Activated T-cell treated with anti-CD3 and anti-CD28 coated beads for 24 hours (primary cell): ENCODE results near the gene FCAMR.

Experiments used
- DNase-seq: peaks from one replicate; pipeline ENCODE4 v3.0.0-alpha.2; 2020; ENCODE audit warnings: low read depth

Gene FCAMR

DNA sequence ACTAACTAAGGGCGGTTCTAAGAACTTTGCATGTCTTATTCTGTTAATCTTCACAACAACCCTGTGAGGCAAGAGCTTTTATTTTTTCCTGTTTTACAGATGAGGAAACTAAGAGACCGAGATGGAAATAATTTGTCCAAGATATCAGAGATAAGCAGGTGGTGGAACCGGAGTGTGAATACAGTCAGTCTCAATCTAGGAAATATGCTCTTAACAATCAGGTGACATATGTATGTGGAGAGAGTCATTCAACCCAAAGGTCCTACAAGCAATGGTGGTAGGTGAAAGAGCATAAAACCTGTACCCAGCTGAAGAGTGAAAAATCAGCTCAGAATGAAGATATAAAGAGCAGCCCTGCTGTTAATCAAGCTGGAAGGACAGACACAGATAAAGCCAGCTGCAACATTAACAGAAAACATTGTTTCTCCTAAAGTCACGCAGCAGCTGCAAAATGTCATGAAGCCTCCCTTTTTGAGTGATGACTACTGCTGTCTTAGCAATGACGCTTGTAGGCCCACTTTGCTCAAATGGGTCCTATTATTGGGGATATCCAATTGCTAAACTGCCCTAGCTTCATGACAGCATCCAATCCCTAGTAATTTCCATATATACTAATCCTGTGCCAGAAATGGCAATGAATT, 30.5 kb upstream of the FCAMR start:
- DNase-seq: no peak

DNA sequence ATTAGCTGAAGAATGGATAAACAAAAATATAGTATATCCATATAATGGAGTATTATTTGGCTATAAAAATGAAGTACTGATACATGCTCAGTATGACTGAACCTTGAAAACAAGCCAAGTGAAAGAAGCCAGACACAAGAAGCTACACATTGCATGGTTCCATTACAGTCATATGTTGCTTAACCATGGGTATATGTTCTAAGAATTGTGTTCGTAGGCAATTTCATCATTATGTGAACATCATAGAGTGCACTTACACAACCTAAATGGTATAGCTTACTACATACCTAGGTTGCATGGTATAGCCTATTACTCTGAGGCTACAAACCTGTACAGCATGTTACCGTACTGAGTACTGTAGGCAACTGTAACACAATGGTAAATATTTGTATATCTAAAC, 28.6 kb upstream of the FCAMR start:
- no peak for DNase-seq

DNA sequence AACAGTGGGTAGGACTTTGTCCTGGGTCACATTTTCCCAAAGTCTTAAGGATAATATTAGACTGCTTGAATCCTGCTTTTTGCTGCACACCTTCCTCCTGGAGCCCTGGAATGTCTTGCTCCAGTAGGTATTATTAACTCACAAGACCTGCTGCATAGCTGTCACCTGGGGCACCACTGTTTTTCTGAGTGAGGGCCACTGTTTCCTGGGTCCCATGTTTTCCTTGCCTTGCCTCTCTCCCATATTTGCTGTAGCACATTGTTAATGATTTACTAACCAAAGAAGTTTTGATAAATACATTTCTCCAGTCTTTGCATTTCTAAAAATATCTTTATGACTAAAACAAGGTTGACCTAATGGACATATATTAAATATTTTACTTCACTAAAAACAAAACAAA, 22.5 kb upstream of the FCAMR start:
- DNase-seq: no peak

DNA sequence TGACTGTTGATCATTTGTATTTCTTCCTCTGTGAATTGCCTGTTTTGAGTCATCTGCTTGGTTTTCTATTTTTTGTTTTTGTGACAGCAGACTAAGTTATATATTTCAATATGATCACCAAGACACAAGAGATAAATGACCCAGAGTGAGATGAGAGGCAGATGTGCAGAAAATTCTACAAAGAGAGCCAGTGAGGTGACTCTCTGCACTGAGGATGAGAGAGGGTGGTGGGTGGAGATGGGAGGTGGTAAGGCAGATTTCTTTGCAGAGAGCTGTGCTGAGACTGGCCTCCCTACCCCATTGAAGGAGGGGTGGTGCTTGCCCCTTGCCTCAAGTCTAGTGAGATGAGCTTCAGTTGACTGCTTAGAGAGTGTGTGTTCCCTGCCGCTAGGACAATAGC, 17.6 kb upstream of the FCAMR start:
- DNase-seq: no peak

DNA sequence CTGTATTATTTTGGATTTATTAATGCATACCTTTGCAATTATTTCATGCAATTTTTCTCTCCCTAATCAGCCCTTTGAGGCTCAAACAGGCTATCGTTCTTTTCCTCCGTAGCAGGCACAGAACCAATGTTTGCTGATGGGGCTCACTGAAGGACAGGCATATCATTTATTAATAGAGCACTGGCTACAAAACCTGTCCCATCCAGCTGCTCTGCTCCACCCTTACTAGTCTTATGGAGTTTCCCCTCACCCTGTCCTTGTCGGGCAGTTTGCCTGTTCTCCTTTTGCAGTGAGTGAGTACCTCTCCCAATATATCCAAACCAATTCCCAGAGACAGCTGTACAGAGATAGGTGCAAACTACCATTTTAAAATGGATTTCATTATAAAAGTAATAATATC, 16.6 kb upstream of the FCAMR start:
- no peak for DNase-seq

DNA sequence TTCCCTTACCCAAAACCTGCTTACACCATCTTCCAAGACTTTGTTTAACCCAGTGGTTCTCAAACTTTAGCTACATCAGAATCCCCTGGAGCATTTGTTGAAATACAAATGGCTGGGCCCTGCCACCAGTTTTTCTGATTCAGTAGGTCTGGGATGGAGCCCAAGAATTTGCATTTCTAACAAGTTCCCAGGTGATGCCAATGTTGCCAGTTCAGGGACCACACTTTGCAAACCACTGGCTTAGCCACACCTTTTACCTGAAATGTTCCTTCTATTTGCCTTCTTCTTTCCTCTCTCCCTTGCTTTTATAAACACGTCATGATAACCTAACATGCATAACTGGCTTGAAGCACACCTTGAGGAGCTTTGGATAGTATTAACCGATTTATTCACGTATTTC, 16.1 kb upstream of the FCAMR start:
- DNase-seq: no peak

DNA sequence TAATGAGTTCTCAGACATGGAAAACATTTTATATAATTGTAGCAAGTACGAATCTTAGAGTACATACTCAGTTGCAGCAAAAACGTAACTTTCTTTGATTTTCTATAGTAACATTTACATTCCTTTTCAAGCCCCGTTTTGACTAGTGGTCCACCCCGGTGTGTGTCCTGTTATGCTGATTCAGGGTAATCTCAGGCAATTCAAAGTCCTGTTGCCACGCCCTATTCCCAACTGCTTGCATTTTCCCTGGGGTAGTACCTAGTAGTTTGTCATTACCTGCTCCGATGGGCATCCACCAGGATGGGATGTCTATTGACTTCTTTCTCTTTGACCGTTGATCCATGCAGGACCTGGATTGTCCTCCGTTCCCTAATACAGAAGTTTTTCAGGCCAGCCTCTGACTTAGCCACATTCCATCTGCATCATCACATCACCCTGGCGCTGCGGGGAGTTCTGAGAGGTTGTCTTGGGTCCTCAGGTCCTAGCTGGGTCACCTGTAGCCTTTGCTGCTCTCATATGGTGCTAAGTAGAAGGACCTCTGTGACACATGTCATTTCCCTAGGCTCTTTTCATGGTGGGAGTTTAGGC, 15.0 kb upstream of the FCAMR start:
- no peak for DNase-seq

DNA sequence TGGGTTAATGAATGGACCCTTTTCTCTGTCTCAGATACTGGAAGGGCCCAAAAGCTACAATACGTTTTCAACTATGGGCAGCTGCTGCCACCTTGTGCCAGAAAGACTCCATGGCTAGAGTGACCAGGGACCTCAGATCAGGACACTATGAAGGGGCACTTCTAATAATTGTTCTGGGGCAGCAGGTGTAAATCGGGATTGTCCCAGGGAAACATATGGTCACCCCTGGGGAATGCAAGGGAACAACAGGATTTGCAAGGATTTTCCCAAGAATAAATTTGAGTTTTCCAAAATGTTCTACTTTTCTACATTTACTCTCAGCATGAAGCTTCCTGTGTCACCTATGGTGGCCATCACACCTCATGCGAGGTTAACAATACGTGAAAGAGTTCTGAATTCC, 12.0 kb upstream of the FCAMR start:
- peak; percentile 34 for DNase-seq

DNA sequence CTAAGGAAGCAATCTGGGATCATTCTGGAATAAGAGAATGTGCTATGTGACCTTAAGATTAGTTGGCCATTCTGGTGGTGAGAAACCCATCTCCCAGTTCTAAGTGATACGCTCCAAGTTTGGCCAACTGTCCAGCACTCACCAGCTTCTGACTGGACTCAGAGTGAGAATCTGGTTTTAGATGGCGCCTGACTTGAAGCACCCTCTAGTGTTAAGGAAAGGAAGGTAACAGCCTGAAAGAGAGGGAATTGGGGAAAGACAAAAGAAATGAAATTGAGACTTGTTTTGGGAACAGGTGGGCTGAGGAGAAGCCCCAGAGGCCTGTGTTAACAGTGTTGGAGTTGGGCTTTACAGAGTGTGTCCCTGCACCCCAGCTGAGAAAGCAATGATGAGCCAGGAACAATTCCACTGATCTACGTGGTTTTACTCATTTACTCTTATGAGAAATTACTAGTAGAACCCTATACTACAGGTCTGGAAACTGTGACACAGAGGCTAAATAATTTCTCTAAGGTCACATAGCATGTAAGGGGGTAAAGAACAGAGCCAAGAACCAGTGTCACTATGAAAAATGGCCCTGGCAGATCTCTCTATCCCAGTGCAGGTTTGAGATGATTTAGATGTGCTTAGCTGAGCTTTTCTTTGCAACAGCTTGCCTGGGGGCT, 9.3 kb upstream of the FCAMR start:
- DNase-seq: no peak

DNA sequence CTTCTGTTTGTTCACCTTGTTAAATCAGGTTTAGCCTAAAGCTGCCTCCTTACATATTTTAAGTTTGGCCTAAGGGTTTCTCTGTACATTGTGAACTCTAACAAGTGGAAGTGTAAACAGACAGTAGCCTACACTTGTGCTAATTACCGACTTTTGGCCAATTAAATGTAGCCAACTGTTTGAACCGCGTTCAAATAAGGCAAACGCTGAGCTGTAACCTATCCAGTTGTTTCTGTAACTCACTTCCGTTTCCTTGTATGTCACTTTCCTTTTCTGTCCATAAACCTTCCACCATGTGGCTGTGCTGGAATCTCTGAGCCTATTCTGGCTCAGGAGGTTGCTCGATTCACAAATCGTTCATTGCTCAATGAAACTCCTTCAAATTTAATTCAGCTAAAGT, 8.0 kb upstream of the FCAMR start:
- no peak for DNase-seq

DNA sequence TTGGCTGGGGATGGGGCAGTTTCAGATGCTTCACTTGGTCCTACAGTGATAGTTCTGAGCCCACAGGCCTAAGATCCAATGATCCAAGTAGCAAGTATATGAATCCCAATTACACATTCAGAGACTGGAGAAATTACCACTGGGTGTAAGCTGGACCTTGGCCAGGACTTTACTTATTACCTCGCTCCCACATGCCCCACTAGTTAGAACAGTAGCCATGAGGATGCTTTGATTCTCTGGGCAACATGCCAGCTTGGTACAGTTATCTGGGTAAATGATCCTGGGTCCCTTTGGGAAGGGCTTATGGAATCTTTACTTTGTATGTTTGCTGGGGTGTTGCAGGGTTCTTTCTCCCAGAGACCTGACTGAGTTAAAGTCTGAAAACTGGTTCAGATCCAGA, 5.0 kb upstream of the FCAMR start:
- DNase-seq: no peak

DNA sequence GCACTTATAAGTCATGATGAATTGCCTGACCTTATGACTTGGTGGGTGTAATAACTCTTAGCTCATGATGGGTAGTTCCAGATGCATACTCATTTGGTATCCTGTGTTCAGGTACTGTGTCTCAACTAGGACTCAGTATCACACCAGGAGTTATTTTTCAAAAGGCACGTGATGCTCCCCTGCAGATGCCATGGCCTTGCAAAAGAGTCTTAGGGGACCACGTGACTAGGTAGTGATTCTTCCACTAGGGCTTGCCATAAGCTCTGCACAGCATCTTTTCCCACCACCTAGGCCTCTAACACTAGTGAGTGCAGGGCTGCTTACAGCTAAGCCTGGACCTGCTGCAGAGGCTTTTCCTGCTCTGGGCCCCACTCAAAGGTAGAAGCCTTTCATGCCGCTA, 3.9 kb upstream of the FCAMR start:
- no peak for DNase-seq

DNA sequence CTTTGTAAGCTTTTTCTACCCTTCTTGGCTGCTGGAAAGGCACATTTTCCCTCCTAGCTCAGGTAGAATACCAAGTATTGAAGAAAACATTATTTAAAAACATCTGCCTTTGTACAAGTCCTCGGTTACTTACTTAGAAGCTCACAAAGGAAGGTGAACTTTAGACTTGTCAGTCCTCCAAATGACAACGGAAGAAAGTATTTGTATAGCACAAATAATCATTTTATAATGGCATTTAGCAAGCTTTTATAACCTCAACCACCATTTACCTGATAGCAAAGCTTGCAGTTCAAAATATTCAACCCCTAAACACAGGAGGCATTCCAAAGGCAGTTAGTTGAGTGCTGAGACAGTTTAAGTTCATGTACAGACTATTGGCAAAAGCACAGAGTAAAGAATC, 2.5 kb upstream of the FCAMR start:
- DNase-seq: no peak

DNA sequence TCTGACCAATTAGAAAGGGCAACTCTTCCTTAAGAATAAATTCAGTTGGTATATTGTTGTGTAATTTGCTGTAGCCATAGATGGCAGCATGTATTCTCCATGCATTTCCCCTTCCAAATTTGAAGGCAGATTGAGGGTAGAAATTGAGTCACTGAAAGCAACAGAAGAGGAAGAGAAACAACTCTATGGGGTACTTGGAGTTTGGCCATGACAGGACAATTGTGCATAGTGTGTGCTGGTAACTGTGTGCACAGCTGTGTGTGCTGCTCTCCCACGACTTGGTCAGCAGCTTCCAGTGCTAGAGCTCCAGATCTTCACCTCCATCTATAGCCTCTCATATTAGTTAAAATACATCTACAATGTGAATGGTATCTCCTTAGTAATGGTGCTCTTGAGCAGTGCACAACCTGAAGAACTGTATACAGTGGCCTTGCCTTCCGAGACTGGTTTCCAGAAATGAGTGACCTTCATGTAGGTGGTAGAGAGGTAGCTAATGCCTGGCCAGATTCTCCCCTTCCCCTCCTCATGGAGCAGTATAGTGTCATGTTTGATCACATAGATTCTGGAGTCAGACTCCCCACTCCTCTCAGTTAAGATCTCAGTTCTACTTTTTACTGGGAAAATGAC, 882 bp upstream of the FCAMR start:
- no peak for DNase-seq

DNA sequence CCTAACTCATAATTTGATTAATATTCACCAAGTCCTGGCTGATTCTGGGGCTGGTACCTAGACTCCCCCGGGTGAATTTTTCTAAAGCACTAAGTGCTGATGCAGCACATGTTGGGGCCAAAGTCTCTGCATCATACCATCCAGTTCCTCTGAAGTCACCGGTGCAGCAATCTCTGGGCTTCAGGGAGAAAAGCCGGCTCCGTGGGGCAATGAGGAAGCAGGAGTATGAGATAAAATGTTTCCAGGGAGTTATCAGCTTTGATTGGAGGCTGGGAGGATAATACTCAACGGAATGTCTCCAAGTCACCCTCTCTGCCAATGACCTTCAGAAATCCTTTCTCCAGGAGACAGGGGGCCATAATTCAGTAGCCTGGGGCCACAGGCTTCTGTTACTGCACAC, 1.2 kb downstream of the FCAMR start:
- DNase-seq: no peak

DNA sequence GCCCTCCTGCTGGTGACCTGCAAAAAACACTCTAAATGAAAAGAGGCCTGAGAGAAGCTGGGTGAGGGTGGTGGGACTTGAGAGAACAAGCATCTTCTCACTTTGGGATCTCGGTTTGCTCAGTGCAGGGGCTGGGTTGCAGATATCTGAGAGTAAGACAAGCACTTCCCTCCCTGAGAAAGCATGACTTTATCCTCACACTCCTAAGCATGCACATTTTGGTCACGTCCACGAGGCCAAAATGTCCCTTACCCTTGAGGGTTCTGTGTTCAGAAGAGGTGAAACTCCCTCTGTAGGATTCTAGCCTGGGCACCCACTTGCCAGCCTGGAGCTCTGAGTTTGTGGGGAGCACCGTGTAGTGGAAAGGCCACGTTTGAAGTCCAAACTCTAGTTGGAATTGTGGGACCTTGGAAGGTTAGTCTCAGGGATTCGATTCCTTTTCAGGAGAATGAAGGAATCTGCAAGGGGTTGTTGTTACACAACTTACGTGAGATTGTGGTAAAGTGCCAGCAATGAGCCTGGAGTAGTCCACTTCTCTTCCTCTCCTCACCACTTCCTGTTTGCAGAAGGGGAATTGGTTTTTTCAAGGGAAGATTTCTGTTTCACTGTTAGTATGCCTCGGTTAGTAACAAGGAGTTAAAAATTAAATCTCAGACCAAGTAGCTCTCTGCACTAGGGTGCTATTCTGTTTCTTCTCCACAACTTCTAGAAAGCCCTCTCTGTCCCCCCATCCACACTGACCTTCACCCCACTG, 3.0 kb downstream of the FCAMR start:
- DNase-seq: no peak

DNA sequence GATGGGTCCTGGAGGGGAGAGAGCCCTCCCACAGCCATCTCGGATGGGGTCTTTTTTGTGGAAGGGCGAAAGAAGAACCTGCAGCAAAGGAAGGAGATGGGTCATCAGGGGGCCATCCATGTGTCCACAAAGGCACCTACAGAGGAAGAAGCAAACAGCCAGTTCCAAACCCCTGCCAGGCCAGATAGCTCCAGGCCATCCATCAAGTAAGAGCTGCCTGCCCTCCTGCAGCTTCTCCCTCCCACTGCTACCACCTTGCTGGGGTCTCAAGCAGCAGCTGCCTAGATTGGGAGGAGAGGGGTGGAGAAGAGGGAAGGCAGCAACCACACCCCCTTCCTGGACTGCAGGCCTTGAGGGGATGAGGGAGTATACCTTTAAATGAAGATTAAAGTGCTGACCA, 4.5 kb downstream of the FCAMR start:
- no peak for DNase-seq

DNA sequence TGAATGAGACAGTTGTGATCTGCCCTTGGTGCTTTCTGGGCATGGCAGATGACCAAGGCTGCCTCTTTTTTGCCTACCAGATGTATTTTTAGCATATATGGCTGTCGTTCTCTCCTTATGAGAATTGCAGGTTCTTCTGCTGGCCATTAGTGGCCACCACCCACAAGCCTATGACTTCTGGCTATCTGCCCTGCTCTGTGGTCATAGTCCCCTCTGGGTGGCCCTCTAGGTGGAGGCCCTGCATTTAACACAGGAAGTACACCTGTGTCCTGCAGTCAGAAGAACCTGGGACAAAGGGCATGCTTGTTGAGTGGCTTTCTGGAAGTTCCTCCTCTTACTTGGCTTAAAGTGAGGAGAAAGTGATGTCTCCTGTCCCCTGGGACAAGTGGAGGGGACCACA, 6.5 kb downstream of the FCAMR start:
- DNase-seq: no peak

DNA sequence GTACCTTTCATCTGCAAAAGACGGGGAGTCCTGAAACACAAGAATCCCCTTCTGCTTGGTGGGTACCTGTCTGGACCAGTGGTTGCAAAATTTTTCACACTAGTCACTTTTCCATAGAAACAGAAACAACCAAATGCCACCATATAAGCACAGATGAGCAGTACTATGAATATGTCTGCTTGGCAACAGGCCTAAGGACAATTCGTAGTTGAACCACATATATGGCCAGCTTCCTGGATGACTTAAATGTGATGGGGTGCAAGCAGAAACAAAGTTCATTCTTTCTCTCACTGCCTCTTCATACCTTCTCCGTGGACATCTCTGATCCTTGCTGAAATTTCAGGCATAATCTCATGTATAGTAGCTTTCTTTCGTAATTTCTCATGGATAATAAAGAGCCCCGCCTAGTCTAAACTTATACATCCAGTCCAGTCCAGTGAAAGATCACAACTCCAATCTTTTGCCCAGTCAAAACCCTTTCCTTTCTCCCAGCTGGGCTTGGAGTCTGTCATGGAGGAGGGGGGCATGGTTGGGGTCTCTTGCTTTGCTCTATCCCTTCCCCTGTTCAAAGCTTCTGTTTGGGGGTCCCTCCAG, 7.0 kb downstream of the FCAMR start:
- no peak for DNase-seq

DNA sequence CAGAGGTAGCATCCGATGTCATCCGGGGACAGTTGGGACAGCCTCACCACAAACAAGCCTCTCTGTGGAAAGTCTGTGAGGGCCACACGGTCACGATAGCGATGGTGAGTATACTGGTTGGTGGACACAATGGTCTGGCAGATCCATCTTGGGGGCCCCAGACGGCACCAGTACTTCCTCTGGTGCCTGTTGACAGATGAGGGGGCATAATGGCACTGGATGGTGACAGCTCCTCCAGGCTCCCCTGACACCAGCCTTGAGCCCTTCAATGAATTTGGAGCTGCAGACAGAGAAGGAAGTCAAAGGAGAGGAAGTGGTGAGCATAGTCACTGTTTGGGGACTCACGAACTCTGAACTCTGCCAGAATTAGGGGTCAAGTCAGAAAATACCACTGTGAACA, 8.0 kb downstream of the FCAMR start:
- no peak for DNase-seq

DNA sequence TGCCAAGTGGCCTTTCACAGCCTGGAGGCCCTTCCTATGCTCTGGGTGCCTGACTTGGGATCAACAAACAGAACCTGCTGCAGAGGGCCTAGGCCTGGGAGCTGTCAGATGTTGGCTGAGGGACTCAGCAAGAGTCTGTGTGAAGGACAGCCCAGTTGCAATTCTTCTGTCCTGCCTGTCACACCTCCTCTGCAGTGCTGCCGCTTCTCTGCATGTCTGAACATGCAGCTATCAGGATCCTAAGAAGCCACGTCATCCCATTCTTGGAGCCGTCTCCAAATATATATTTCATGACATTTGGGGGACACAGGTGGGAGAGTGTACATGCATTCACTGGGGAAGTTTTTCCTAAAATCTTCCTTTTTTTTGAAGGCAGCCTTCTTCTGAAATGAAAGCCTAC, 8.6 kb downstream of the FCAMR start:
- DNase-seq: no peak

DNA sequence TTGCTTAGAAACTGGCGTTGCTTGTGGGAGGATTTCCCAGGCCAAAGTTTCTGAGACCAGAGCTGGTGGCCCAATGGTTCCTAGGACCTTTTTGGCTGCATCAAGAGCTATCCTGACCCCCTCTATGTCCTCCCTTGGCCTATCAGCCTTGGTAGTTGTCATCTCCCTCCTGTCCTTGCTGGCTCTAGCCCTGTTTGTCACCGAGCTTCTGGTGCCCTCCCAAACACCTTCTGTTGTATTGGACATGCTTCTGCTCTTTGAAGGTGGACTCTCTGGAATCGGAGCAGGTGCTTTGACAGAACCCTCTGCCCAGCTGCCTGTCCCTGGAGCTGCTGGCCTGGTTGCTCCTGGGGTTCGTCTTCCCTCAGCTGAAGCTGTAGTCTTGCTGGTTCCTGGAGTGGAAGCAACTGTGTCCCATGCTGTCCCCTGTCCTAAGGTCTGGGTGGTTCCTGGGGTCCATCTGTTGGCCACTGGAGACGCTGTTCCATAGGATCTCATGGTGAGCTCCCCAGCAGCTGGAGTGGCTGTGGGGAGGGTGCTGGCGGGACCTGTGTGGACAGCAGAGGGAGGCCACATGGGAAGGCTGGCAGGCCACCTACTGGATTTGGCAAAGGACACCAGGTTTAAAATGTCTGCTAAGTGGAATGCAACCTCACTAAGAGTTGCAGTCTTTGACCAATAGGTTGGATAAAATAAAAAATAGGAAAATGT, 9.4 kb downstream of the FCAMR start:
- no peak for DNase-seq
